Activated naive CD4-positive, alpha-beta T cell treated with Interleukin-2 at 50 U/mL for 16 hours (primary cell): ENCODE data around the gene PEX14.

Experiments
- DNase-seq: peaks from one replicate; pipeline ENCODE4 v3.0.0-alpha.2; 2020

Gene PEX14

DNA sequence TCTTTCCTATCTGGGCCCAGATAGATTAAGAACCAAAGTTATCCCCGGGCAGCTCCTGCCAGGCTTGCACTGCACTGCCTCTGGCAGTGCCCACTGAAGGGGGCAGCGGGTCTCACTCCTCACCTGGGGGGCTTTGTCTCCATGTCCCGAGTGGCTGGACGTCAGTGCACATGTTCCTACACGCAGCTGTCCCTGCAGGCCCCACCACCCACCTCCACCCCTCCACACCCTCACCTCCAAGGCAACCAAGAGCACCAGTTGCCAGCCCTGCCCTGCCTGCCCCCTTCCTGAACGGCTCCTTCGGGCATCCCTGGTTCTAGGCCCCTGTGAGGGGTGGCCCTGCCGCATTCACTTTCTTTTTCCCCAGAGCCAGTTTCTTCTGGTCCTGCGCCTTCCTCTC is 147.2 kb downstream of the PEX14 start:
- no peak for DNase-seq

DNA sequence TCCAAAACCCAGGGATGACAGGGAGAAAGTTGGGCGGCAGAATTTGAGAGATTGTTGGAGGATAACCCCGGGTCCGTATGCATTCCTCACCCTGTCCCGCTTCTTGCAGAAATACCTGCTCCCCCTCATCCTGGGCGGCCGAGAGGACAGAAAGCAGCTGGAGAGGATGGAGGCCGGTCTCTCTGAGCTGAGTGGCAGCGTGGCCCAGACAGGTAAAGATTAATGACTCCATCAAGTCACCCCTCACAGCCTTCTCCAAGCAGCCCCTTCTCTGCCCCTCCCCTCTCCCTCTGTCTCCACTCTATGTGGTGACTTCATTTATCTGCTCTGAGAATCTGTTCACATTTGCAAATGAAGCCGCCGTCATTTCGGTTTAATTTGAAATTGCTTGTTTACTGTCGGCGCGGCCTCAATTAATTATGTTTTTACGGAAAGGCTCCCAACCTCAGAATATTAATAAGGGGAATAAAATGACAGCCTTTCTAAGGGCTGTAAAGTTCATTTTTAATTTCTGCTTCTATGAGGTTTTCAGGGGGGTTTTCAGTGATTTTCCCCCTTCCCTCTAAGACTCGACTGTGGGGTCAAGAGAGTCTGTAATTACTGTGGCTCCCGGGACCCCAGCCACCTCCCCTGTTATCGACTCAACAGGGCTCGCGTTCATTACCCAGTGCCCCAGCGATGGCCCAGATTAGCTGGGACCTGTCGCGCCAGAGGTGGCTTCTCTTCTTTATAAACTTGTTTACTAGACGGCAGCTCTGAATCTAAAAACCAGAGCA is 148.3 kb downstream of the PEX14 start:
- no peak for DNase-seq

GRCh38 chr1:10623686-10624145 is 149.0 kb downstream of the PEX14 start:
- DNase-seq = no peak

DNA sequence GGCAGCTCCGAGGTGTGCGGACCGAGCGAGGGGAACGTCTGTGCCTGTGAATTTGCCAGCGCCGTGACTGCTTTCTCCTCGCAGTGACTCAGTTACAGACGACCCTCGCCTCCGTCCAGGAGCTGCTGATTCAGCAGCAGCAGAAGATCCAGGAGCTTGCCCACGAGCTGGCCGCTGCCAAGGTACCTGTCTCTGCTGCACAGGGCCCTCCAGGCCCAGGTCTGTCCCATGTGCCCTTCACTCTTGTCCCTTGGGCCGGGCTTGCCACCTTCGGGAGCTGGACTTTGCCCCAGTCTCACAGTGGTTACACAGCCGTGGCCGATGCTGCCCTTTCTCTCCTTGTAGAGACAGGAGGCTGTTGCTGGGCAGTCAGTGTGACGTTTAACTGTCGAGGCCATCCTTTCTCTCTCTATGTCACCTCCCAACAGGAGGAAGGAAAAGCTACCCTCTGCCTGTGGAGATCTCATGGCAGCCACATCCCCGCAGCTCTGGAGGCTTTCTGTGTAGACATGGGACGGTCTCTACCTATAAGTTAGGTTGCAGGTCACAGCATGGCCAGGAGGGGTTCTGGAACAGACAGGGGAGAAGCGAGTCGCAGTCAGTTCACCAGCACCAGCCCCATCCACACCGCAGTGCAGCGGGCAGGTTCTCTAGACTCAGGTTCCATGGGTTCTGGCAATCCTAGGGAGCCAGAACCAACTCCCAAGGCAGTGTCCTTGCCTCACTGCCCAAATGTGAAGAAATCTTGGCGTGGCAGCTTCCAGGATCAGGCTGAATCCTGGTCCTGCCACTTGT is 149.7 kb downstream of the PEX14 start:
- DNase-seq = no peak

DNA sequence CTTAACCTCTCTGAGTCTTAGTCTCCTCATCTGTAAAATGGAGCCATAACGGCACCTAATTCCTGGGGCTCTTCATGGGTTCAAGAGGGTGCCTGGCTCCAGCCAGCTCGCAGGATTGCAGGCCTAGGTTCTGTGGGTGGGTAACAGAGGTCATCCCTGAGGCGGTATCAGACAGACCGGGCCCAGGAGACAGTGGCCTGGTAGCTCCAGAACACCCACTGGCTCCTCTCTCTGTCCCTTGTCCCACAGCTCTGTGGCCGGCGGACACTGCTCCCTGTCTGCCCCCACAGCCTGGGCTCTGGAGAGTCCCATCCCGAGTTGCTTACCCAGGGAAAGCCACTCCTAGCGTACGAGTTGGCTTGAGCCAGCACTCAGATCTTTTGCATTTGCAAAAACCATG is 150.3 kb downstream of the PEX14 start:
- no peak for DNase-seq

- DNase-seq = no peak
Observed at GRCh38 chr1:10625554-10625953, 150.8 kb downstream of the PEX14 start.

GRCh38 chr1:10626131-10626731 is 151.5 kb downstream of the PEX14 start:
- no peak for DNase-seq

DNA sequence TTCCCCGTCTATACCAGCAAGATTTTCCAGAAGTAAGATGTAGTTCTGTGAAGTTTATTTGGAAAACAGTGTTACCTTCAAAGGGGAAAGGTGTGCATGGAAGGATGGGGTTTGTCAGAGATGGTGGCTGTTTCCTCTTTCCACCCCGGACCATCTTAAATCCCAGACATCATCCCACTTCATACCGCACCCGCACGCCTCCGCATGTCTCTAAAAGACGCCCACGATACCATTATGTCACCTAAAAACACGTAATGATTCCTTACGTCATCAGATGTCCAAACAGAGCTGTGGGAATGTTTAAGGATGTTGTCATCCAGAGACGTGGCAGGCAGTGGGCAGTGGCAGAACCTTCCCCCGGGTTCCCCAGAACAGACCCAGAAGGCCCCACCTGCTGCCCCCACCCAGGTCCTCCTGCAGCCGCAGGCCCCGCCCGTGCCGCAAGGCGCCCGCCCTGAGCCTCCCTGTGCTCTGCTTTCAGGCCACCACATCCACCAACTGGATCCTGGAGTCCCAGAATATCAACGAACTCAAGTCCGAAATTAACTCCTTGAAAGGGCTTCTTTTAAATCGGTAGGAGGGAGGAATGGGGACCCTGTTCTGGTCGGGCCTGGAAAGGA is 152.2 kb downstream of the PEX14 start:
- DNase-seq = no peak

GRCh38 chr1:10628685-10629084 is 153.9 kb downstream of the PEX14 start:
- DNase-seq = no peak

DNA sequence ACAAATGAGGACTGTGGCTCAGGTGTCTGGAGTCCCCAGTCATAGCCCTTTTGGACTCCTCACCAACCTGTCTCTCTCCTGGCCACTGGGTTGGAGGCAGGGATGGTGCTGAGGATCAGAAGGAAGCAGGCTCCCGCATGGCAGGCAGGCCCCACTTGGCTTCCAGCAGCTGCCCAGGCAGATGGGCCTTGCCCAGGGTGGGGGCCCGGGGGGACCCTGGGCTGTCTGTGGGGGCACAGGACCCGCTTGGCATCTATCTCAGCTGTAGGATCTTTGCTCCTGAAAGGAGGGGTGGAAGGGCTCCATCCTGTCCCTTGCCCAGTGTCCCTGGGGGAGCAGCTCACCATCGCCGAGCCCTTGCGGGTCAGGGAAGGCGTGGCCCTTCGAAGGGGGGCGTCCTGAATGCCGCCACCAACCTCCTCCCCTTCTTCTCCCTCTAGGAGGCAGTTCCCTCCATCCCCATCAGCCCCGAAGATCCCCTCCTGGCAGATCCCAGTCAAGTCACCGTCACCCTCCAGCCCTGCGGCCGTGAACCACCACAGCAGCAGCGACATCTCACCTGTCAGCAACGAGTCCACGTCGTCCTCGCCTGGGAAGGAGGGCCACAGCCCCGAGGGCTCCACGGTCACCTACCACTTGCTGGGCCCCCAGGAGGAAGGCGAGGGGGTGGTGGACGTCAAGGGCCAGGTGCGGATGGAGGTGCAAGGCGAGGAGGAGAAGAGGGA is 154.5 kb downstream of the PEX14 start:
- DNase-seq = no peak

GRCh38 chr1:10629816-10630571 is 155.2 kb downstream of the PEX14 start:
- DNase-seq = no peak

GRCh38 chr1:10630661-10631120 is 155.9 kb downstream of the PEX14 start:
- DNase-seq = no peak

- DNase-seq = no peak
Observed at GRCh38 chr1:10631121-10631810, 156.5 kb downstream of the PEX14 start.

- DNase-seq = no peak
Observed at GRCh38 chr1:10631811-10632593, 157.3 kb downstream of the PEX14 start.

DNA sequence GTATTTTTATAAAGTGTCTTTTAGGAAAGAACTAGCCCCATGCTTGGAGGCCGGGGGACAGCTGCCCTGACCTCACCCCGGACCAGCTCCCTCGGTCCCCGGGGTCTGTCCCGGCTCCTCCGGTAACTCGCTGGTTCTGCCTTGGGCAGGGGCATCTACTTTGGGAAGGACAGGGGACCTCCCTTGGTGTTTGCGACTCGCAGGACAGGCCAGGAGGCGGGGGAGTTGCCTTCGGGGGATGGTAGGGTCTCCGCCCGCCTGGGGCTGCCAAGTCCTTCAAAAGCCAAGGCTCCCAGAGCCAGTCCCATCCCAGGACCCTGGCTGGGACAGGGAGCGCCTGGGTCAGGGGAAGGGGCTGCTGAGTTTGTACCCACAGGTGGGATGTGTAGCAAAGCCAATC is 157.9 kb downstream of the PEX14 start:
- DNase-seq = no peak

GRCh38 chr1:10633416-10633815 is 158.7 kb downstream of the PEX14 start:
- no peak for DNase-seq

GRCh38 chr1:10634075-10634427 is 159.3 kb downstream of the PEX14 start:
- no peak for DNase-seq

- DNase-seq = no peak
Observed at GRCh38 chr1:10634428-10635084, 159.8 kb downstream of the PEX14 start.

DNA sequence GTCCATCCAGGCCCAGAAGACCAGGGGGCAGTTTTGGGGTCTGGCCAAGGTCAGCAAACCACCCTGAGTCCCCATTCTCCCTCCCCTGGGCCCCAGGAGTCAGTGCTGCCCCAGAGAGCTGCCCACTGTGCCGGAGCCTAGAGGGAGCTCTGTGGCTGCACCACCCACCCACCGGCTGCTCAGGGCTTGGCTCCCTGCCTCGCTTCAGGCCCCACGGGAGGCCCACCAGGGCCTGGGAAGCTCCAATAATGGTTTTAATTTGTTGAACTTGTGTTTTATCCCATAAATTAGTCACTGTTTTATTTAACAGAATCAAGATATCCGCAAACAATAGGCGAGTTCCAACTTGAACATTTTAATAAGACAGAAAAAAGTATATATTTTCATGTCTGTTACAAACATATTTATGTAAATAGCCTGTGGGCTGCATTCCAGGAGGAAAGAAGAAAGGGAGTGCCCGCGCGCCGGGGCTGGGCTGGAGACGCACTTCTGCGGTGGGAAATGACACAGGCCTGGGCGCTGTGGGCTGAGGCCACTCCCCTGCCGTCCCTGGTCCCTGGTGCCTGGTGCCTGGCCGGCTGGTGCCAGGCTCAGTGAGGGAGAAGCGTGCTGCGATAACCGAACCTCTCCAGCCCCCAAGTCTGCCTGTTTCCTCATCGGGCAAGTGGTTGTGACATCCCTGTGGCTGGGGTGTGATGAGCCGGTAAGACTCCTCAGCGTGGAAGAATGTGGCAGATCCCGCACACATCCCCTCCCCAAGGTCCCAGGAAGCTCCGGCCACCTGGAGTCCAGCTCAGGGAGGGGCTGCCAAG is 160.5 kb downstream of the PEX14 start:
- DNase-seq = no peak
